K562 (cell line): Measurements from ENCODE around the gene CAPN7. TPM values are rescaled to one million over a fixed set of nuclear protein-coding genes. Genes with fewer than 3 reads are reported as not detected.

ENCODE experiments used
- AFF4 ChIP-seq: sonication (generic); formaldehyde crosslinking; IDR thresholded peaks from 2 replicates; pipeline ENCODE4 v1.8.0; 2023; ENCODE audit warnings: mild to moderate bottlenecking, missing genetic modification reagents
- CBFA2T2 ChIP-seq: fragments of 450-650 bp; conservative IDR thresholded peaks from 2 replicates; pipeline ENCODE4 v1.6.1; 2017; ENCODE audit warnings: mild to moderate bottlenecking
- CC2D1A ChIP-seq: fragments of 450-650 bp; IDR thresholded peaks from 2 replicates; pipeline ENCODE4 v1.6.1; 2017; ENCODE audit warnings: mild to moderate bottlenecking
- CTBP1 ChIP-seq: fragments of 450-650 bp; IDR thresholded peaks from 2 replicates; pipeline ENCODE4 v1.6.1; 2016; ENCODE audit warnings: borderline replicate concordance
- ERF ChIP-seq: fragments of 450-650 bp; formaldehyde crosslinking; IDR thresholded peaks from 2 replicates; pipeline ENCODE4 v1.4.0; 2020; ENCODE audit warnings: mild to moderate bottlenecking, mixed read lengths
- KDM4B ChIP-seq, 2 experiments: fragments of 450-650 bp in 1 of 2; sonication (generic) in 1 of 2; IDR thresholded peaks; 2 replicates each; pipeline ENCODE4 v1.6.1; 2016 to 2017; ENCODE audit warnings: borderline replicate concordance in 2 of 2, antibody characterized with exemption in 1 of 2, low read depth in 1 of 2, mild to moderate bottlenecking in 1 of 2
- MCM3 ChIP-seq: fragments of 450-650 bp; IDR thresholded peaks from 2 replicates; pipeline ENCODE4 v1.6.1; 2016
- NEUROD1 ChIP-seq: fragments of 150-350 bp; IDR thresholded peaks from 2 replicates; pipeline ENCODE4 v1.6.1; 2014; ENCODE audit warnings: borderline replicate concordance, low read length, low read depth; ENCODE audit not compliant: partially characterized antibody
- NFRKB ChIP-seq: fragments of 450-650 bp; IDR thresholded peaks from 2 replicates; pipeline ENCODE4 v1.6.1; 2016; ENCODE audit warnings: low read depth
- PTBP1 ChIP-seq: fragments of 200-400 bp; formaldehyde crosslinking; IDR thresholded peaks from 2 replicates; pipeline ENCODE4 v1.6.1; 2017; ENCODE audit warnings: low read depth, low read length
- RBM14 ChIP-seq: fragments of 200-400 bp; formaldehyde crosslinking; IDR thresholded peaks from 2 replicates; pipeline ENCODE4 v1.6.1; 2018; ENCODE audit warnings: low read depth, mild to moderate bottlenecking, low read length, moderate library complexity, borderline replicate concordance; ENCODE audit not compliant: insufficient read depth
- TBP ChIP-seq: optimal IDR thresholded peaks from 2 replicates; pipeline ENCODE3; 2011; ENCODE audit warnings: low read depth, low read length, improper control_type of control experiment
- ZBED1 ChIP-seq: IDR thresholded peaks from 2 replicates; pipeline ENCODE4 v1.6.1; 2014
- ZBTB43 ChIP-seq: sonication (generic); formaldehyde crosslinking; IDR thresholded peaks from 2 replicates; pipeline ENCODE4 v1.8.0; 2023; ENCODE audit warnings: mild to moderate bottlenecking, missing genetic modification reagents
- ZNF174 ChIP-seq: fragments of 250-450 bp; sonication (Bioruptor Pico); IDR thresholded peaks from 2 replicates; pipeline ENCODE4 v1.4.0; 2020; ENCODE audit warnings: mild to moderate bottlenecking
- ZNF280A ChIP-seq: fragments of 450-650 bp; IDR thresholded peaks from 2 replicates; pipeline ENCODE4 v1.6.1; 2018; ENCODE audit warnings: mild to moderate bottlenecking, low read depth; ENCODE audit not compliant: partially characterized antibody
- ZNF316 ChIP-seq: fragments of 450-650 bp; IDR thresholded peaks from 2 replicates; pipeline ENCODE4 v1.6.1; 2016
- ZNF699 ChIP-seq: fragments of 250-450 bp; sonication (Bioruptor Pico); IDR thresholded peaks from 2 replicates; pipeline ENCODE4 v1.8.0; 2021; ENCODE audit warnings: mild to moderate bottlenecking, moderate library complexity; ENCODE audit not compliant: insufficient replicate concordance
- ZNF764 ChIP-seq: fragments of 250-450 bp; sonication (Bioruptor Pico); IDR thresholded peaks from 2 replicates; pipeline ENCODE4 v1.4.0; 2020; ENCODE audit warnings: low read depth, mild to moderate bottlenecking, moderate library complexity
- polyA plus RNA-seq, 8 experiments: library from polyadenylated mRNA; depleted of rRNA in 4 of 8; stranded (reverse) in 5 of 8; unstranded in 3 of 8; fragments of >200 nt; fragmentation: Nextera tagmentation in 2 of 8; fragmentation: Illumina TruSeq in 1 of 8; extraction: Ambion mirVana in 2 of 8; extraction: Trizol in 1 of 8; gene quantifications; 2 replicates each; pipeline versions ENCODE4 v1.2.1 to v1.2.3, GENCODE V29; 2011 to 2014; ENCODE audit warnings: inconsistent platforms in 1 of 8, missing spikeins in 1 of 8
- total RNA-seq, 7 experiments: library from RNA; depleted of rRNA in 6 of 7; stranded (reverse); fragments of >200 nt in 6 of 7; fragmentation: Illumina TruSeq in 2 of 7; extraction: Trizol in 2 of 7; gene quantifications; 2 replicates each; pipeline versions ENCODE4 v1.2.1 to v1.2.3, GENCODE V29; 2011 to 2021; ENCODE audit warnings: low replicate concordance in 1 of 7
- TF ChIP-seq, protein P1 (sequence below): fragments of 450-650 bp; IDR thresholded peaks from 2 replicates; pipeline ENCODE4 v1.6.1; 2017; ENCODE audit warnings: antibody characterized with exemption

Gene CAPN7
- total and polyA plus RNA-seq, 9 of the 15 experiments (the other 6 are each of a cell fraction or from before 2014, with no cell fraction given), result 6.5 to 42.7 (median 32.7) TPM

GRCh38 chr3:15206662-15207576, 873 bp downstream of the CAPN7 start (continued):
- TF ChIP-seq, protein P1, sequence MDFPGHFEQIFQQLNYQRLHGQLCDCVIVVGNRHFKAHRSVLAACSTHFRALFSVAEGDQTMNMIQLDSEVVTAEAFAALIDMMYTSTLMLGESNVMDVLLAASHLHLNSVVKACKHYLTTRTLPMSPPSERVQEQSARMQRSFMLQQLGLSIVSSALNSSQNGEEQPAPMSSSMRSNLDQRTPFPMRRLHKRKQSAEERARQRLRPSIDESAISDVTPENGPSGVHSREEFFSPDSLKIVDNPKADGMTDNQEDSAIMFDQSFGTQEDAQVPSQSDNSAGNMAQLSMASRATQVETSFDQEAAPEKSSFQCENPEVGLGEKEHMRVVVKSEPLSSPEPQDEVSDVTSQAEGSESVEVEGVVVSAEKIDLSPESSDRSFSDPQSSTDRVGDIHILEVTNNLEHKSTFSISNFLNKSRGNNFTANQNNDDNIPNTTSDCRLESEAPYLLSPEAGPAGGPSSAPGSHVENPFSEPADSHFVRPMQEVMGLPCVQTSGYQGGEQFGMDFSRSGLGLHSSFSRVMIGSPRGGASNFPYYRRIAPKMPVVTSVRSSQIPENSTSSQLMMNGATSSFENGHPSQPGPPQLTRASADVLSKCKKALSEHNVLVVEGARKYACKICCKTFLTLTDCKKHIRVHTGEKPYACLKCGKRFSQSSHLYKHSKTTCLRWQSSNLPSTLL, result no peak
- TF ChIP-seq ZNF280A, result no peak
- TF ChIP-seq MCM3, result no peak
- TF ChIP-seq ZNF699, result no peak
- no peak for TF ChIP-seq ZNF764
- no peak for TF ChIP-seq CC2D1A
- no peak for TF ChIP-seq KDM4B (IDR thresholded peaks at IDR 0.05; ENCODE audit: borderline replicate concordance in 2 of 2, low read depth in 1 of 2)
- no peak for TF ChIP-seq TBP
- TF ChIP-seq ZBED1, result no peak
- TF ChIP-seq CBFA2T2, result no peak
- TF ChIP-seq RBM14, result no peak
- no peak for TF ChIP-seq ERF (CRISPR knock-in tag)
- no peak for TF ChIP-seq CTBP1
- TF ChIP-seq PTBP1, result no peak
- TF ChIP-seq ZBTB43 (CRISPR knock-in tag), result peak; percentile 85; the same call in 1 of the 2 replicates
- 0 out of 2 replicates have a peak, but pooled peaks have one; percentile 5 for TF ChIP-seq NFRKB
- TF ChIP-seq ZNF174 (CRISPR knock-in tag), result no peak
- TF ChIP-seq NEUROD1, result no peak
- TF ChIP-seq ZNF316, result no peak
- TF ChIP-seq AFF4 (CRISPR knock-in tag), result no peak
